ENCODE measurements around the gene ZSCAN5B. TPM values are rescaled to one million over a fixed set of nuclear protein-coding genes. Genes with fewer than 3 reads are reported as not detected.

The ZSCAN5B gene
- total and polyA plus RNA-seq, 2 of the 13 experiments (the other 11 are each of a cell fraction or from before 2014, with no cell fraction given), result not detected

- ChIA-PET CTCF (ENCODE audit: low intra/inter-chr PET ratio, low total read pairs) (no interaction called here), POLR2A (interaction anchor here (2.4 kb wide), 1 partner anchor 26 kb away, joined by 7 read pairs; the partner anchor contains the start of gene ZNF787)
- DNase-seq (ENCODE audit: low spot score) (no peak), ATAC-seq (no peak), FAIRE-seq (no peak)
- H3K4me1 ChIP-seq (ENCODE audit: insufficient read depth, low read length), result peaks cover 43% of the 10 kb centered on the region
- H3K4me2 ChIP-seq (ENCODE audit: low read depth, low read length), result no peak overlapping the region
- no peak overlapping the region for H3K27ac ChIP-seq (ENCODE audit: extremely low read length, insufficient read depth, low read length)
- H3K27me3 ChIP-seq (ENCODE audit: control insufficient read depth in 1 of 2, insufficient read depth in 2 of 2, low read length in 2 of 2), result no peaks in the 10 kb centered on the region; a peak in 1 of 5 replicates
- in situ Hi-C loops (cut with HindIII; ENCODE audit: extremely low pct_ligation_motif_present, low pct_unique_long_range_greater_than_20kb) (no loop called here), intact Hi-C loops (cut with micrococcal nuclease; ENCODE audit: unreplicated experiment) (no loop called here)
- 100% methylated on average over 9 of the region's 31 CpGs for WGBS (ENCODE audit: low lambda C conversion rate)
- no TSS peak for BruUV-seq (replicated peaks)
- no peak overlapping the region for H2AFZ ChIP-seq (ENCODE audit: low read length)
- H3K36me3 ChIP-seq (replicated peaks in 1 of 2; ENCODE audit: control insufficient read depth in 1 of 2, insufficient read depth in 2 of 2, low read length in 2 of 2), result peaks cover 8 to 34% of the 10 kb centered on the region in 2 experiments; a peak in 4 of 5 replicates
- TF ChIP-seq ZFP36L2 (CRISPR knock-in tag; IDR thresholded peaks at IDR 0.05), result no peak
- TF ChIP-seq CBX5 (CRISPR knock-in tag; IDR thresholded peaks at IDR 0.05; ENCODE audit: borderline replicate concordance), result no peak
- no peak for TF ChIP-seq ZMYM2 (CRISPR knock-in tag; IDR thresholded peaks at IDR 0.05)
- TF ChIP-seq RBFOX2 (IDR thresholded peaks at IDR 0.05; ENCODE audit: low read depth, low read length), result peak; percentile 84
- peak; percentile 77 for TF ChIP-seq AGO2 (optimal IDR thresholded peaks at IDR 0.05; ENCODE audit: low read depth, low read length)
- no peaks in the 10 kb centered on the region for H3K9me3 ChIP-seq (ENCODE audit: low read length)
- H3K4me3 ChIP-seq (replicated peaks in 1 of 3; ENCODE audit: insufficient read depth in 1 of 3, low read depth in 2 of 3, low read length in 3 of 3), result no peak overlapping the region
- peaks cover 51% of the 10 kb centered on the region for H3K79me2 ChIP-seq (ENCODE audit: insufficient read depth, low read length)
- H4K20me1 ChIP-seq (ENCODE audit: insufficient read depth, low read length), result peaks cover 16% of the 10 kb centered on the region; the same call in 1 of the 2 replicates
- H3K9ac ChIP-seq (ENCODE audit: insufficient read depth, low read depth, low read length), result no peak overlapping the region
Measured at GRCh38 chr19:56146904-56147303, 50.7 kb downstream of the ZSCAN5B start.

GRCh38 chr19:56145698-56146097 is 51.9 kb downstream of the ZSCAN5B start:
- TF ChIP-seq SNRNP70 (IDR thresholded peaks at IDR 0.05; ENCODE audit: low read depth, low read length) (no peak), POLR2A (IDR thresholded peaks at IDR 0.05; ENCODE audit: insufficient read depth in 1 of 2, low read depth in 2 of 2, low read length in 2 of 2) (0 out of 4 replicates have a peak, but pooled peaks of 1 of the 2 experiments have one; percentile 15), ZNF724P (CRISPR knock-in tag; IDR thresholded peaks at IDR 0.05; ENCODE audit: borderline replicate concordance) (no peak)
- Histone ChIP-seq H3K27ac (ENCODE audit: extremely low read length, insufficient read depth, low read length) (no peak overlapping the region), H3K27me3 (ENCODE audit: control insufficient read depth in 1 of 2, insufficient read depth in 2 of 2, low read length in 2 of 2) (no peaks in the 10 kb centered on the region; a peak in 1 of 5 replicates), H3K4me1 (ENCODE audit: insufficient read depth, low read length) (peaks cover 45% of the 10 kb centered on the region), H3K36me3 (replicated peaks in 1 of 2; ENCODE audit: control insufficient read depth in 1 of 2, insufficient read depth in 2 of 2, low read length in 2 of 2) (peaks cover 8 to 34% of the 10 kb centered on the region in 2 experiments; a peak in 4 of 5 replicates), H3K79me2 (ENCODE audit: insufficient read depth, low read length) (peaks cover 51% of the 10 kb centered on the region), H2AFZ (ENCODE audit: low read length) (no peak overlapping the region), H3K9me3 (ENCODE audit: low read length) (no peaks in the 10 kb centered on the region), H4K20me1 (ENCODE audit: insufficient read depth, low read length) (peaks cover 11% of the 10 kb centered on the region; the same call in 1 of the 2 replicates), H3K9ac (ENCODE audit: insufficient read depth, low read depth, low read length) (no peak overlapping the region), H3K4me2 (ENCODE audit: low read depth, low read length) (no peak overlapping the region), H3K4me3 (replicated peaks in 1 of 3; ENCODE audit: insufficient read depth in 1 of 3, low read depth in 2 of 3, low read length in 3 of 3) (no peak overlapping the region)
- ChIA-PET POLR2A (interaction anchor here (2.4 kb wide), 1 partner anchor 25 kb away, joined by 7 read pairs; the partner anchor contains the start of gene ZNF787), CTCF (ENCODE audit: low intra/inter-chr PET ratio, low total read pairs) (no interaction called here)
- ATAC-seq (no peak), FAIRE-seq (no peak), DNase-seq (ENCODE audit: low spot score) (no peak)
- WGBS (ENCODE audit: low lambda C conversion rate), result 100% methylated on average over 3 of the region's 10 CpGs
- in situ Hi-C loops (cut with HindIII; ENCODE audit: extremely low pct_ligation_motif_present, low pct_unique_long_range_greater_than_20kb) (no loop called here), intact Hi-C loops (cut with micrococcal nuclease; ENCODE audit: unreplicated experiment) (no loop called here)
- BruUV-seq (replicated peaks), result no TSS peak
